Stimulated activated CD8-positive, alpha-beta memory T cell treated with anti-CD3 and anti-CD28 coated beads, Interleukin-7, amount 100 ng/mL, for 4 hours (primary cell): ENCODE results near the gene SMAD9.

Experiments
- DNase-seq, 2 donors: peaks; one replicate each; pipeline ENCODE4 v3.0.0-alpha.2; 2020; ENCODE audit warnings: low read depth in 2 of 2

Gene SMAD9

DNA sequence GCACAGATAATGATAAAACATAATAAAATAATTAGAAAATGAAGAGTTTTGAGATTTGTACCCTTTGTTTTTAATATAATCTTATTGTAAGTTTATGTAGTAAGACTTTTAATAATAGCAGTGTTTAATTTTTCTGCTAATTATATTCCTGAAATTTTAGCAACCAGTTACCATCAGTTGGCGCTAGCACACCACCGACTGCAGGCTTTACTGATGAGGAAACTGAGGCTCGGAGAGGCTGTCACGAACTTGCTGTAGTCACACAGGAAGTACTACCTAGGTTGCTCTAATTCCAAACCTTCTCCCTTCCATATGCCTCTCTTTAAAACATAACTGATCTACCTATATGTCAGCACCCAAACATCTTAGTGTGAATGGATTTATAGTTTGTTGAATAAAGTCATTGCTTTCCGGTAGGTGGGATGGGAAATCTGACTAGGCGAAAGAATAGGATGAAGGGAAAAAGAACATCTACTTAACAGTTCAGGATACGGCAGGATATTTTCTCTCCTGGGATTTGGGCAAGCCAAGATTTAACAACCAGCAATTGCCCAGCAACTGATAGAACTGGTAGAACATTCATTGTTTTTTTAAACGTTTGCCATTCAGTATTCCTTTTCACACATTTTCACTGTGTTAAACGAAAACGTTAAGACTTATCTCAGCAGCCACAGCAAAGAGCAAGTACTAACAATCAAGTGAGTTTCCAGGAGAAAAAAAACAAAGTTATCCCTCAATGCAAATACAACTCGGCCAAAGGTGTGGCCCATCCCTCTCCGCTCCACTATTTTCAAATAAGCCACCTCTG is 101.8 kb downstream of the SMAD9 start:
- no peak for DNase-seq

DNA sequence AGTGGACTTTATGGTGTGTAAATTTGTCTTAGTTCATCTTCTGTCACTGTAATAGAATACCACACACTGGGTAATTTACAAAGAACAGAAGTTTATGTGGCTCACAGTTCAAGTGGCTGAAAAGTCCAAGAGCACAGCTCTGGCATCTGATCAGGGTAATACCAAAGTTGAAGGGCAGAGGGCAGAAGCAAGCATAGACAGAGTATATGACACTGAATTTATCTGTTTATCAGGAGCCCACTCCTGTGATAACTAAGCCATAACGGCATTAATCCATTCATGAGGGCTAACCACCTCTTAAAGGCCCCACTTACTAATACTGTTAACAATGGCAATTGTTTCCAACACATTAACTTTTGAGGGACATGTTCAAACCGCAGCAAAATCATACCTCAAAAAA is 105.0 kb downstream of the SMAD9 start:
- DNase-seq: no peak

DNA sequence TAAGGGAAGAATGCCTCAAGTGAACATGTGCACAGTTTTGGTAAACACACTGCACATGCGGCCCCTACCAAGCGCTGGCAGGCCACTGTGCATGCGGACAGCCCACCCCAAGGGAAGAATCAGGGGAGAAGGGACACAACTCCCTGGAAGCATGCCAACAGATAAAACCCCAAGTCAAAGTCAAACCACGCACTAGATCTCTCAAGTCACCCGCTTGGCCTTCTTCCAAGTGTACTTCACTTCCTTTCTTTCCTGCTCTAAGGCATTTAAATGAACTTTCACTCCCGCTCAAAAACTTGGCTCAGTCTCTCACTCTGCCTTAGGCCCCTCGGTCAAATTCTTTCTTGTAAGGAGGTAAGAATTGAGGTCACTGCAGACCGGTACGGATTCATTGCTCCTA is 105.6 kb downstream of the SMAD9 start:
- DNase-seq: no peak

DNA sequence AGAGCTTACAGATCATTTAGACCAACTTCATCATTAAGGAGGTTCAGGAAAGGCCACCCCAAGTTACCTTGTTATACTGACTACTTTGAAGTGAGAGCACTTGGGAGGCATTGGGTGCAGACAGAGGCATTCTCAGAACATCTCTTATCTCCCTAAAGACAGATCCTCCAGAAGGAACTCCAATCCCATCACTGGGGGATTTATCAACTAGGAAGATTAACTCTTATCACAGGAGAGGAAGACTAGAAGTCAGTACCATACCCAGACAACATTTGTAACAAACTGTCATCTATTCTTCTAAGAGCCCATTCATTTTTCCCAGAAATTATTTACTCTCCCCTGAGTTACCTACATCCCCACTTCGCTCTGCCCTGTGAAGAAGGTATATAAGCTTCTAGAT is 106.8 kb downstream of the SMAD9 start:
- DNase-seq: no peak

DNA sequence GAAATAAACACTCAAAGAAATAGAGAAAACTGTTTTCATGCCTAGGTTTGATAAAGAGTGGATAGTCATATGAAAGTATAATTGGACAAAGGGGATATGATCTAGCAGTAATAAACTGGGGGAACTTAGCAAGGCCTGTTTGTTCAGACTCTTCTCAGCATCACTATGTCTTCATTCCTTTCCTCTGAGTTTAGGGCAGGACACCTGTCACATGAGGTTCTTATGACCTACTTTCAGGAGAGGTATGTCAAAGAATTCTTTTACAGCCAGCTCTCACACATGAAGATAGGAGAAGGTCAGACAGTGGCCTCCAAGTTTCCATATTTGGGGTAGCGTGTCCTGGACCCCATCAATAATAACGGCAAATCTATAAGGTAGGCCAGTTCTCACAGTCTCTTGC is 112.4 kb downstream of the SMAD9 start:
- DNase-seq: no peak

DNA sequence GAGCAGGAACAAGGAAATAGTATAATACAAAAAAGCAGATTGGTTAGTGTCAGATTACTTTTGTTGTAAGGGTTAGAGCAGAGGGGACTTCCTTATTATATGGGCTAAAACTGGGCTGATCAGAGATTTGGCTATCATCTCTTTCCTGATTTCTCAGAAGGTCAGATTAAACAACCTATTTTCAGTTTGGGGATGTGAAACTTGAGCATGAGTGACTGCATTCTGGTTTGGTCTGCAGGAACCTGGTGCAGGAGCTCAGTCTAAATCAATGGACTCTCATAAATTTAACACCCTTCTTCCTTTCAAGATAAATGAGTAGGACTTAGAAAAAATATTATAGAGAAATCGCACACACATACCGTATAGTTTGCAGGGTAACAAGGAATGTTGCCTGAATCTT is 113.9 kb downstream of the SMAD9 start:
- DNase-seq: no peak

DNA sequence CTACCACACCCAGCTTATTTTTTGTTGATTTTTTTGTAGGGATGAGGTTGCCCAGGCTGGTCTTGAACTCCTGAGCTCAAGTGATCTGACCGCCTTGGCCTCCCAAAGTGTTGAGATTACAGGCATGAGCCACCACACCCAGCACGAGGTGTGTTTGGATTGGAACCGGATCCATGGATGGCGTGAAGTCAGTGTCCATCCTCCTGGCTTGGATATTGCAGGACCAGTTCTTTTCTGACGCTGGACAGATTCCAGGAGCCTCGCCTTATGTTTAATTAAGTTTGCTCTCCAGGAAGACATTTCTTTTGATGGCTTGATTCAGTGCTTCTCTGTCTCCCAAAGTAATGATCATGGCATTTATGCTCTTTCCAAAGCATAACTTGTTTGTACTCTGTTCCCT is 115.5 kb downstream of the SMAD9 start:
- DNase-seq: no peak

DNA sequence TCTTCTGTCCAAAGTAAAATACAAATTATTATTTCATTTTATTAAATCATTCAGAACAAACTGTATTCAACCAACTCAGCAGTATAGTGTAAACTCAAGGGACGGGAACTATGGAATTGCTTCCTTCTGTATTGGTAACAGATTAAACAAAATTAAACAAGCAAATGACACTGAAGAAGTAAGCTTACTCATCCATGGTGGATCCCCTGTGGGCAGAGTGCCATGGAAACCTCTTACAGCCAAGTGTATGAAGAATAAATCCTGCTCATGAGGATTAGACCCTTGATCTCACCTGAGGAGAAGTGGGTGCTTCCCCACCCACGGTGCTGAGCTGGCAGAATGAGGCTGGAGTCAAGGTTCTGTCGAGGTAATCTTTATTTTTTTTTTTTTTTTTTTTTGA is 119.0 kb downstream of the SMAD9 start:
- no peak for DNase-seq

DNA sequence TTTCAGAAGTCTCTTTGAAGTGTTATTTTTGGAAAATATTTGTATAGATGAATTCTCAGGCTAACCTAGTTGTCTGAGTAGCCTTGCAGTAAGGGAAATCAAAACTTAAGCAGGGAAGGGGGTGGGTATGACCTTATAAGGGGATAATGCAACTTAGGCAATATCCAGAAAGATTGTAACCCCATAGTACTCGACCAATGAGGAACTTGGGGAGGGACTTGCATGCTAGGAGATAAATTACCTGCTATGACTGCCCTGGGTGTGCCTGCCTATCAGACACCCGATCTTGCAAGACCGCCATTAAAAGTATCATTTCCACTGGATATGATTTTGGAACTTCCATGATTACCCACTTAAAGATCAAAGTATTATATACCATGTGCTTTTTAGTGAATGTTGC is 124.0 kb downstream of the SMAD9 start:
- DNase-seq: no peak

DNA sequence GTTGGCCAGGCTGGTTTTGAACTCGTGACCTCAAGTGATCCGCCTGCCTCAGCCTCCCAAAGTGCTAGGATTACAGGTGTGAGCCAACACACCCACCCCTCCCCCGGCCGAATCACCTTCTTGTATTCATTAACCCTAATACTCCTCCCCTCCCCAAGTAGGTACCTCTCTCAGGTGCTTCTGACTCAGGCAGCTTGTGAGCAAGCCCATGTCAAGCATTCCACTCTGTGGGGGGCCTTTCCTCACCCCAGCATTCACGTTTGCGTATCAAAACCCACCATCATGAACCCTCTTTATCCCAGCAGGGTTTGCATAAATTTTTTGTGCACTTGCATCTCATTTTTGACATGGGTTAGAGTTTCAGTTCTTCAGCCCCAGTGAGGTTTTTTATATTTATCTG is 124.6 kb downstream of the SMAD9 start:
- DNase-seq: no peak
